Measurements from ENCODE around the gene PFKFB4.
A peak's percentile ranks its signal among the peaks of the same experiment; 100 is the strongest.

The PFKFB4 gene

DNA sequence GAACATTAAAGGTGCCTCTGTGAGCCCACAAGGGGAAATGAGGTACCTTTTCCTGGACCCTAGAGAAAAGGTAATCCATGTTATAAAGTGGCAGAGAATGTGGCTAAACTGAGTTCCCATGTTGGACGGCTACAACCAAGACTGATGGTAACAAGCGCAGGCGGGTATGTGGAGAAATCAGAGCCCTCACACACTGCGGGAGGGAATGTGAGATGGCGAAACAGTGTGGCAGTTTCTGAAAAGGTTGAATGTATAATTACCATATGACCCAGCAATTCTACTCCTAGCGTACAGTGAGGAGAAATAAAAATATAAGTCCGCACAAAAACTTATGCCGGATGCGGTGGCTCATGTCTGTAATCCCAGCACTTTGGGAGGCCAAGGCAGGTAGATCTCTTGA lies 28.6 kb downstream of the PFKFB4 start:
- DNase-seq = no peak

- DNase-seq = no peak
These were observed 31.6 kb downstream of the PFKFB4 start for GRCh38 chr3:48524970-48525369.

DNA sequence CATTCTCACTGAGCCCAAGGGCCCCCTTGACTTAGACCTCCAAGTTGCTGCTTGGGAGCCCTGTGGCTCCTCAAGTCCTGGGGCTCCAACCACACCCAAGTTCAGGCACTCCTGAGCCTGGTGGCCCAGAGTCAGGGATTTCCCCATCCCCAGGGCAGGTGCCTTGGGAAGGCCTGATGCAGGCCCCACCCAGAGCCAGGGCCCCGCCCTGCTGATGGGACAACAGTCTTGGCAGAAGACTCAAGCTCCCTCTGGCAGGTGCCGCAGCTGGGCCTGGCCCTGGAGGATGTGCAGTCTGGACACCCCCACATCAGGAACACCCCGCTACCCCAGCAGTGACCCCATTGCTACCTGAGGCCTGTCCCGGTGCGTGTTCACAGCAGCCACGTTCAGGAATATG lies 35.0 kb downstream of the PFKFB4 start:
- no peak for DNase-seq

- DNase-seq = no peak
These were observed 37.3 kb downstream of the PFKFB4 start for GRCh38 chr3:48519277-48519643.

GRCh38 chr3:48518638-48519276 lies 37.8 kb downstream of the PFKFB4 start:
- DNase-seq = no peak

- DNase-seq = no peak
These were observed 38.5 kb downstream of the PFKFB4 start for GRCh38 chr3:48518069-48518468.

DNA sequence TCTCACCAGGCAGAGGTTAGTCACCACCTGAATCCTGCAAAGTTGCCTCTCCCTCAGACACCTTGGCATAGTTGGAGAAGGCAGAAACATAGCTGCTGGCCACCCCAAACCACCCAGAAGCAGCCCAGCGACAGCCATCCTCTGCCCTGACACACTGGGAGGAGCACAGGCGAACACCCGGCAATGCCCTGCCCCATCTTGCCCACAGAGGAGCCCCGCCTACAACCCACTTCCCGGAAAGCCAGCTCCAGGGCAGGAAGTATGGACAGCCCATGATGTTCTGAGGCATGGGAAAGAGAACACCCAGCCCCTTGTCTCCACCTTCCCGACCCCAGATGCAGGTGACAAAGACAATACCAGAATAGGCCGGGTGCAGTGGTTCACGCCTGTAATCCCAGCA lies 40.0 kb downstream of the PFKFB4 start:
- DNase-seq = peak; percentile 53

- DNase-seq = peak; percentile 68
These were observed 42.0 kb downstream of the PFKFB4 start for GRCh38 chr3:48514431-48515227.

DNA sequence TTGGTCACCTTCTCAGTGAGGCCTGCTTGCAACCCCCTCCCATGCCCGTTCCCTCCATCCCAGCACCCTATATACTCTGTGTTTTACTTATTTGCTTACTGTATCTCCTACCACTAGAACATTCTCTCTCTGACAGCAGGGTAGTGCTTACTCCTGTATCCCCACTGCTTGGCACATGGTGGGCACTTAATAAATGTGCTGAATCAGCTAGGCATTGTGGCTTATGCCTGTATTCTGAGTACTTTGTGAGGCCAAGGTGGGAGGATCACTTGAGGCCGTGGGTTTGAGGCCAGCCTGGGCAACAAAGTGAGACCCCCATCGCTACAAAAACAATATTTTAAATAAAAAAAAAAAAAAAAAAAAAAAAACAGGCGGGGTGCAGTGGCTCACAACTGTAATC lies 45.1 kb downstream of the PFKFB4 start:
- no peak for DNase-seq

- peak; percentile 83 for DNase-seq
These were observed 49.1 kb downstream of the PFKFB4 start for GRCh38 chr3:48507256-48508061.

DNA sequence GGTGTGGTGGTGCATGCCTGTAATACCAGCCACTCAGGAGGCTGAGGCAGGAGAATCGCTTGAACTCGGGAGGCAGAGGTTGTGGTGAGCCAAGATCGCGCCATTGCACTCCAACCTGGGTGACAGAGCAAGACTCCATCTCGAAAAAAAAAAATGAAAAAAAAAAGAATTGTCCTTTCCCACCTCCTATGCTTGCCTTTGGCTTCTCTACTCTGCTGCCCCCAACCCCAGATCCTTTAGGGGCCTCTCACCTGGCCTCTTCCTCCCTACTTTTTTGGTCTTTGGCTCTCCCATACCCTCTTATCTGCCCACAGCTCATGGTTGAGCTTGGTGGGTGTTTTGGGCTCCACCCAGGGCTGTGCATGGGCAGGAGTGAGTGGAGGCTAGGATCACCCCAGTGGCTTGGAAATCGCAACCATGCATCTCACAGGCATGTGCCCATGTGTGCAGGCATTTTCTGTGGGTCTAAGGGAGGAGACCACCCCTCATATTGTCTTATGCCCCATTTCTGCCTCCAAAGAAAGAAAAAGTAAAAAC lies 50.6 kb downstream of the PFKFB4 start:
- no peak for DNase-seq

GRCh38 chr3:48505146-48505545 lies 51.5 kb downstream of the PFKFB4 start:
- no peak for DNase-seq

DNA sequence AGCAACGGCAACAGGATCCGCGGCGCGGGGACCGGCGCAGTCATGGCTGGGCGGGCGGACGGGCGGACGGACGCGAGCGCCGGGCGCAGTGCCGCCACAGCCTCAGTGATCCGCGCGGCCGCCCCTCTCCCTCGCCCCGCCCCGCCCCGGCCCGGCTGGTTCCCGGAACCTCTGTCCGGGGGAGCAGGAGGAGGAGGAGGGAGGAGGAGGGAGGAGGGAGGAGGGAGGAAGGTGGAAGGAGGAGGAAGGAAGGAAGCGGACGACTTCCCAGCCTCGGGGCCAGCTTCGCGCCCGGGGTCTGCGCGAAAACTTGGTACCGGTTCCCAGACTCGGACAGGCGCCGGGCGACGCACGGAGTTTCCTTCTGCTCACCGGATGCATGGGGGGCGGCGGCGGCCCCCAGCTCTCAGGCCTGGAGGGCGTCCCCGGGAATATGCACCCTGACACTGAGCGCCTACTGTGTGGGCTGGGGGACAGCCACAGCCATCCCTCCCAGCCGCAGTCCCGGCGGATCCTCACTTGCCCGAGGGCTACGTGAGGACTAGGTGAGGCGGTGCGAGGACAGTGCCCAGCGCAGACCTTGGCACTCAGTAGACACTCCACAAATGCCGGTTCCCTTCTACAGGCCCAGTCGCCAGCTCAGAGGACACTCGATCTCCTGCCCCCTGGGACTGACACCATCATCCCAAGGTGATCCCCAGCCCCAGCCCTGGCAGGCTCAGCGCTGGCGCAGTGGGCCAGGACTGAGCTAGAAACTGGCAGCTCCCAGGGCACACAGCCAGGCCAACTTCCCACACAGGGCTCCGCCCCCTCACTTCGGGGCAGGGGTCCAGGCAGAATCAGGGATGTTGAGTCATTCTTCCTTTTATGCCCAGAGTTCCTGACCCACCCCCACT lies 52.3 kb downstream of the PFKFB4 start, which contains the start of gene SHISA5:
TSS of gene SHISA5 (minus strand) at position 124 of the 896 bp plus-strand sequence. CDS start at position 44, 80 bp downstream.
- peak; percentile 70 for DNase-seq

- DNase-seq = no peak
These were observed 53.1 kb downstream of the PFKFB4 start for GRCh38 chr3:48503401-48504050.

DNA sequence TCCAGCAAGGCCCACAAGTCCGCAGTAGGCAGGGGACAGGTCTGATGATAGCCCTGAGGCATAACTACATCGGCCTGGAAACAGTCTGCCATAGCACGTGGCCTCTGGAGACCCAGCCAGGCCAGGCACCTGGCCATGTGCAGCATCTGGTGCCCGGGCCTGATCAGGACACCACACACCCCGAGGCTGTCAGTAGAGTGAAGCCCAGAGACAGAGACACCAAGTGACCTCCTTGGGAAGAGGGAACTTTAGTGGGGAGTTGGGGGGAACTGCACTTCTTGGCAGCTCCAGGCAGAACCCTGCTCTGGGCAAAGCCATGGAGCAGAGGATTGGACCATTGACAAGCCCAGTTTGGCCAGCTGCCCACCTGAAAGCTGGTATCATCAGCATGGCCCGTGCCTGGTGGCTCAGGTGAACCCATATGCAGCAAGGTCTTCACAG lies 53.9 kb downstream of the PFKFB4 start:
- DNase-seq = no peak

DNA sequence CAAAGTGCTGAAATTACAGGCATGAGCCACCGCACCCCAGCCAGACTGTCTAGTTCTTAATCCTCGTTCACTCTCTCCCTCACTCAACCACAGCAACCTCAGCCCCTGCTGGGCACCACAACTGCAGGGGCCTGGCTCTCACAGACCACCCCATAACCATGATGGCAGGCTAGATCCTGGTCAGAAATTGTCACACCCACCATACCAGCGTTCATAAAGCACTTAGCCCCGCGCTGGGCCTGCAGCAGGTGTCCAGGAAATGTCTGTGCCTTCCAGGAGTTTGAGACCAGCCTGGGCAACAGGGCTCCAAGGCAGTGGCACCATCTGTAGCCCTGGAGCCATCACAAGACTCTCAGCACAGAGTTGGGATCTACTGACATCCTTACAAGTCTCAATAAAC lies 54.5 kb downstream of the PFKFB4 start:
- DNase-seq = no peak

DNA sequence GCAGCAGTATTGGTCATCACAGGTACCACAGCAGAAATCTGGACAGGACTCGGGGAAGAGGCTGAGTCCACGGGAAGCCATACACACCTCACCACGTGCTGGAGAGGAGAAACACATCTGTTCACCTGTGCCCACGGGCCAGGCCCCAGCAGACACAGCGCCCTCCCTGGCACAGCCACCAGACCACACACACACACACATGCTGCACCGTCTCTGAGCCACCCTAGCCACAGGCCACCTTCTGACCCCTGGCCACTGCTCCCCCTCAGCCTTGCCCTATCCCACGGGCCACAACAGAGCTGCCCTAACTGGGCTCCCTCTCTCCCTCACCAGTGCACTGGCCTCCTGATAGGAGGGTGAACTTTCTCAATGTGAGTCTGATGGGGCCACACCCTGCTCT lies 55.4 kb downstream of the PFKFB4 start:
- DNase-seq = no peak

DNA sequence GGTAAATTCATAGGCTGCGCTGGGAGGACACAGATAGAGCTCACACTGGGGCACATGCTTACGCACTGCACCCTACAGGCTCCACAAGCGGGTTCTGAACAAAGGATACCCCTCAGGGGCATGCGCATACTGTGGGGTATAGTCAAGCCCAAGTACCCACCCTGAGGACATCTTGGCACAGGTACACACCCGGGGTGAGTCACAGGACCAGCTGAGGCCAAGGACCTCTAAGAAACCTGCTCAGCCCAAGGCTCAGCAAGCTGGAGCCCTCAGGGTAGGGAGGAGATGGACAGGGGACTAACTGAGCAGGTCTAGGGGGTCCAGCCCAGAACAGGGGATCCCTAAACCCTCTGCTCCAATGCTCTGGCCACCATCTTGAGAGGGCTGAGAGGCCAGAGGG lies 55.9 kb downstream of the PFKFB4 start:
- DNase-seq = no peak

DNA sequence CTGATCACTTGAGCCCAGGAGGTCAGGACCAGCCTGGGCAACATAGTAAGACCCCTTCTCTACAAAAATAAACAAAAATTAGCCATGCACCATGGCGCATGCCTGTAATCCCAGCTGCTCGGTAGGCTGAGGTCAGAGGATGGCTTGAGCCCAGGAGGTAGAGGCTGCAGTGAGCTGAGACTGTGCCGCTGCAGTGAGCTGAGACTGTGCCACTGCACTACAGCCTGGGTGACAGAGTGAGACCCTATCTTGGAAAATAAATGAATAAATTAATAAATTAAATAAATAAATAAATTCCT lies 63.5 kb downstream of the PFKFB4 start:
- no peak for DNase-seq

DNA sequence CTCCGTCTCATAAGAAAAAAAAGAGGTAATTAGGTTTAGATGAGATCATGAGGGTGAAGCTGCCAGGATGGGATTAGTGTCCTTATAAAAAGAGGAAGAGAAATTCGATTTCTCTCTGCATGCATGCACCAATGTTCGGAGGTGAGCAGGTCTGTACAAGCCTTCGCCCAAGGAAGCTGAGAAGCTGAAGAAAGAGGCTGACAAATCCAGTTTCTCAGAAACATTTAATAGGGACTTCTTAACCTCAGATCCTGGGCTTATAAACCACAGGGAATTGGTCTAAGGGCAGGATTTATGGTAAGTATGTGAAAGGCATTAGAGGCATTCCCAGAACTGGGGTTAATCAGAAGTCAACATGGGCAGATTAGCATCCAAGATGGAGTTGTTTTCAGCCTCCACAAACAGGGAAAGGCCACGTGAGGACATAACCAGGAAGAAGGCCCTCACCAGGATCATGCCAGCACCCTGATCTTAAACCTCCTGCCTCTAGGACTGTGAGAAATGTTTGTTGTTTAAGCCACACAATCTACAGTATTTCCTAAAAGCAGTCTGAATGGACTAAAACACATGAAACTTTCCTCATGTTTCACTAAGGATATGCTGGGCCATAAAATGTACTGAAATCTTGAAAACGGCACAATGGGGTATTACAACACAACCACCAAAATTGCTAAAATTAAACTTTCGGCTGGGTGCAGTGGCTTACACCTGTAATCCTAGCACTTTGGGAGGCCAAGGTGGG lies 64.0 kb downstream of the PFKFB4 start:
- DNase-seq = no peak

DNA sequence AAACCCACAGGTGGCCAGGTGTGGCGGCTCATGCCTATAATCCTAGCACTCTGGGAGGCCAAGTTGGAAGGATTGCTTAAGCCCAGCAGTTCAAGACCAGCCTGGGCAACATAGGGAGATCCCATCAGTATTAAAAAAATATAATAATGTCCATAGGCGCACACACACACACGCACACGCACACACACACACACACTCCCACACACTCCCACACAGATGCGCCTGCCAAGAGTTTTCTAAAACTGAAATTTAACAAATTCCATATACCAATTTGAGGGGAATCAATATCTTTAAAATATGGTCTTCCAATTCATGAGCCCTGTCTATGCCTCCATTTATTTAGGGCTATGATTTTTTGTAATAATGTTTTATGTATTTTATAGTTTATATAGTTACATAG lies 69.7 kb downstream of the PFKFB4 start:
- no peak for DNase-seq
